AG04449 (cell line): ENCODE measurements around the gene CALN1.

ENCODE experiments used
- CTCF ChIA-PET: fragments of 350-600 bp; formaldehyde crosslinking; extraction: SDS; loops from one replicate; lab custom pipeline; 2021; ENCODE audit warnings: antibody characterized with exemption; lab: Yijun Ruan, JAX
- POLR2A ChIA-PET: fragments of 400-600, 350-600 bp; formaldehyde crosslinking; extraction: SDS; loops from one replicate; lab custom pipeline; 2020; ENCODE audit warnings: antibody characterized with exemption, inconsistent platforms; lab: Yijun Ruan, JAX
- DNase-seq: peaks from one replicate; pipeline ENCODE4 v3.0.0-alpha.2; 2010; ENCODE audit warnings: low read depth, low spot score
- H3K4me3 ChIP-seq: 2 replicates; pipeline ENCODE4 v1.5.1; 2011; ENCODE audit warnings: low read depth, mild to moderate bottlenecking, control low read depth, low read length
- CTCF ChIP-seq: IDR thresholded peaks from one replicate; pipeline ENCODE4 v1.5.1; 2011; ENCODE audit warnings: mild to moderate bottlenecking, moderate library complexity, low read length, control low read depth, inconsistent platforms; ENCODE audit not compliant: insufficient read depth; ENCODE audit errors: missing control alignments

The CALN1 gene

GRCh38 chr7:72279203-72279602 is 132.9 kb downstream of the CALN1 start:
- CTCF ChIA-PET: no interaction called here

GRCh38 chr7:72278550-72278949 is 133.6 kb downstream of the CALN1 start:
- no peak for DNase-seq
- no peak overlapping the region for H3K4me3 ChIP-seq
- ChIA-PET POLR2A (no interaction called here), CTCF (no interaction called here)
- TF ChIP-seq CTCF: no peak

More at GRCh38 chr7:72279203-72279602, 132.9 kb downstream of the CALN1 start:
- DNase-seq: no peak
- no peak for TF ChIP-seq CTCF
- POLR2A ChIA-PET: no interaction called here
- H3K4me3 ChIP-seq: no peak overlapping the region

GRCh38 chr7:72275382-72276070 is 136.6 kb downstream of the CALN1 start:
- DNase-seq: no peak
- TF ChIP-seq CTCF: no peak
- ChIA-PET POLR2A (no interaction called here), CTCF (no interaction called here)
- H3K4me3 ChIP-seq: no peak overlapping the region

- H3K4me3 ChIP-seq: no peak overlapping the region
- DNase-seq: no peak
- POLR2A ChIA-PET: no interaction called here
- no peak for TF ChIP-seq CTCF
- CTCF ChIA-PET: no interaction called here
These were observed 139.7 kb downstream of the CALN1 start for GRCh38 chr7:72272479-72272878.

GRCh38 chr7:72268796-72269195 is 143.3 kb downstream of the CALN1 start:
- TF ChIP-seq CTCF: no peak
- DNase-seq: no peak
- CTCF ChIA-PET: no interaction called here
- POLR2A ChIA-PET: no interaction called here
- H3K4me3 ChIP-seq: no peak overlapping the region

GRCh38 chr7:72268090-72268489 is 144.0 kb downstream of the CALN1 start:
- CTCF ChIA-PET: no interaction called here
- H3K4me3 ChIP-seq: no peak overlapping the region
- TF ChIP-seq CTCF: no peak
- POLR2A ChIA-PET: no interaction called here
- no peak for DNase-seq
